IMR-90 (cell line): Measurements from ENCODE around the gene ANGPTL1. TPM values are rescaled to one million over a fixed set of nuclear protein-coding genes. Genes with fewer than 3 reads are reported as not detected.
A peak's percentile ranks its signal among the peaks of the same experiment; 100 is the strongest.

Experiments
- ATAC-seq: fragments of 200-7000 bp; cut with Tn5 transposase; 2 replicates; pipeline ENCODE4 v1.9.1; 2020; ENCODE audit warnings: low read depth, mild to moderate bottlenecking, moderate library complexity
- BruUV-seq: library from RNA; stranded (reverse); fragments of 400-500 nt; replicated peaks from 2 replicates; lab custom pipeline; 2021; lab: Mats Ljungman, UMichigan
- CTCF ChIA-PET: fragments of 300-600 bp; formaldehyde crosslinking; extraction: SDS; loops from one replicate; lab custom pipeline; 2021; ENCODE audit warnings: antibody characterized with exemption; lab: Yijun Ruan, JAX
- POLR2A ChIA-PET: fragments of 300-600 bp; sonication (Branson Sonifier 250); formaldehyde crosslinking; loops from one replicate; lab custom pipeline; 2022; ENCODE audit warnings: antibody characterized with exemption; ENCODE audit not compliant: unreplicated experiment; lab: Charles Lee
- DNase-seq: peaks from one replicate; pipeline ENCODE4 v3.0.0; 2013
- H2AFZ ChIP-seq: replicated peaks from 2 replicates; pipeline ENCODE3; 2013; ENCODE audit warnings: low read length, mild to moderate bottlenecking; ENCODE audit not compliant: poor library complexity
- H2AK5ac ChIP-seq: 2 replicates; pipeline ENCODE4 v1.6.1; 2013; ENCODE audit warnings: low read depth, low read length, inconsistent platforms
- H2AK9ac ChIP-seq: replicated peaks from 2 replicates; pipeline ENCODE3; 2013; ENCODE audit warnings: mild to moderate bottlenecking, low read depth, low read length, moderate library complexity; ENCODE audit not compliant: poor library complexity
- H2BK120ac ChIP-seq: 2 replicates; pipeline ENCODE4 v1.6.1; 2013; ENCODE audit warnings: low read depth, low read length, inconsistent platforms
- H2BK15ac ChIP-seq: 3 replicates; pipeline ENCODE4 v1.6.1; 2013; ENCODE audit warnings: low read depth, low read length, inconsistent platforms
- H2BK20ac ChIP-seq: 2 replicates; pipeline ENCODE4 v1.6.1; 2013; ENCODE audit warnings: low read depth, mild to moderate bottlenecking, inconsistent platforms, low read length, moderate library complexity
- H2BK5ac ChIP-seq: 2 replicates; pipeline ENCODE4 v1.6.1; 2013; ENCODE audit warnings: mild to moderate bottlenecking, low read depth, low read length, inconsistent platforms; ENCODE audit not compliant: poor library complexity, severe bottlenecking
- H3K14ac ChIP-seq: replicated peaks from 2 replicates; pipeline ENCODE4 v1.6.1; 2013; ENCODE audit warnings: low read depth, low read length, inconsistent platforms
- H3K18ac ChIP-seq: 2 replicates; pipeline ENCODE4 v1.6.1; 2013; ENCODE audit warnings: low read depth, low read length, control low read depth
- H3K23ac ChIP-seq: 2 replicates; pipeline ENCODE4 v1.6.1; 2013; ENCODE audit warnings: low read depth, low read length, inconsistent platforms
- H3K27ac ChIP-seq: 2 replicates; pipeline ENCODE4 v1.5.1; 2013; ENCODE audit warnings: mild to moderate bottlenecking, control low read depth, low read length; ENCODE audit not compliant: insufficient read depth
- H3K27me3 ChIP-seq: 2 replicates; pipeline ENCODE4 v1.6.1; 2013; ENCODE audit warnings: low read length; ENCODE audit not compliant: control insufficient read depth, insufficient read depth
- H3K36me3 ChIP-seq: 2 replicates; pipeline ENCODE4 v1.6.1; 2013; ENCODE audit warnings: low read length, mixed read lengths; ENCODE audit not compliant: control insufficient read depth, insufficient read depth
- H3K4ac ChIP-seq: 2 replicates; pipeline ENCODE4 v1.6.1; 2013; ENCODE audit warnings: low read depth, low read length, inconsistent platforms
- H3K4me1 ChIP-seq: 2 replicates; pipeline ENCODE4 v1.6.1; 2013; ENCODE audit warnings: low read length, mixed read lengths; ENCODE audit not compliant: control insufficient read depth, insufficient read depth
- H3K4me2 ChIP-seq: 2 replicates; pipeline ENCODE4 v1.6.1; 2013; ENCODE audit warnings: low read depth, mild to moderate bottlenecking, control low read depth, low read length, moderate library complexity
- H3K4me3 ChIP-seq: 2 replicates; pipeline ENCODE4 v1.5.1; 2013; ENCODE audit warnings: low read depth, mild to moderate bottlenecking, control low read depth, low read length, moderate library complexity; ENCODE audit not compliant: insufficient read depth
- H3K56ac ChIP-seq: 2 replicates; pipeline ENCODE4 v1.6.1; 2013; ENCODE audit warnings: low read length, inconsistent platforms; ENCODE audit not compliant: insufficient read depth; ENCODE audit errors: extremely low read depth
- H3K79me1 ChIP-seq, 2 experiments: 2 replicates each; pipeline ENCODE4 v1.6.1; 2013; ENCODE audit warnings: low read length in 2 of 2, inconsistent platforms in 1 of 2, low read depth in 1 of 2
- H3K9ac ChIP-seq: 2 replicates; pipeline ENCODE4 v1.6.1; 2013; ENCODE audit warnings: low read depth, low read length, control low read depth
- H3K9me1 ChIP-seq: 2 replicates; pipeline ENCODE4 v1.6.1; 2013; ENCODE audit warnings: low read length, inconsistent platforms; ENCODE audit not compliant: insufficient read depth
- H3K9me3 ChIP-seq: 2 replicates; pipeline ENCODE4 v1.6.1; 2013; ENCODE audit warnings: low read length; ENCODE audit not compliant: control insufficient read depth, insufficient read depth
- H4K20me1 ChIP-seq: 2 replicates; pipeline ENCODE4 v1.6.1; 2013; ENCODE audit warnings: low read length, inconsistent platforms; ENCODE audit not compliant: insufficient read depth
- H4K5ac ChIP-seq: 2 replicates; pipeline ENCODE4 v1.6.1; 2013; ENCODE audit warnings: mild to moderate bottlenecking, low read depth, low read length, control low read depth
- H4K8ac ChIP-seq, 2 experiments: 2 replicates each; pipeline ENCODE4 v1.6.1; 2013; ENCODE audit warnings: low read depth in 2 of 2, low read length in 2 of 2, control low read depth in 1 of 2, inconsistent platforms in 1 of 2
- H4K91ac ChIP-seq: 2 replicates; pipeline ENCODE4 v1.6.1; 2013; ENCODE audit warnings: low read depth, low read length, inconsistent platforms; ENCODE audit not compliant: insufficient read depth
- CTCF ChIP-seq: conservative IDR thresholded peaks from 2 replicates; pipeline ENCODE4 v1.5.1; 2012; ENCODE audit warnings: mild to moderate bottlenecking, low read depth, low read length, improper control_type of control experiment
- MAZ ChIP-seq: IDR thresholded peaks from 2 replicates; pipeline ENCODE4 v1.6.1; 2012; ENCODE audit warnings: low read depth, mild to moderate bottlenecking, low read length, improper control_type of control experiment, moderate library complexity, borderline replicate concordance
- RCOR1 ChIP-seq: IDR thresholded peaks from 2 replicates; pipeline ENCODE4 v1.6.1; 2012; ENCODE audit warnings: mild to moderate bottlenecking, low read length, improper control_type of control experiment; ENCODE audit not compliant: insufficient replicate concordance
- RFX5 ChIP-seq: IDR thresholded peaks from 2 replicates; pipeline ENCODE4 v1.8.0; 2012; ENCODE audit warnings: low read depth, mild to moderate bottlenecking, low read length, moderate library complexity
- USF2 ChIP-seq: fragments of 150-350 bp; IDR thresholded peaks from 2 replicates; pipeline ENCODE4 v1.6.1; 2017; ENCODE audit warnings: mild to moderate bottlenecking, antibody characterized with exemption, low read length, low read depth
- WGBS, 2 experiments: methylation state at CpG; one replicate each; pipeline versions ENCODE4 v1.1.5 to v1.1.7; 2013; ENCODE audit warnings: missing lambda C conversion rate in 2 of 2; ENCODE audit not compliant: insufficient read length in 1 of 2; ENCODE audit errors: extremely low coverage in 2 of 2; 5-methylcytosine and 5-hydroxymethylcytosine counted together
- dilution Hi-C: fragments of 300-500 bp; cut with HindIII; formaldehyde crosslinking; loops from one replicate; pipeline ENCODE4 v1.14.3; 2018; ENCODE audit warnings: low sequenced_read_pairs; ENCODE audit not compliant: unreplicated experiment
- in situ Hi-C: fragments of 300-500 bp; cut with MboI; formaldehyde crosslinking; loops from 3 replicates; pipeline ENCODE4 v1.14.3; 2019; ENCODE audit warnings: low sequenced_read_pairs, inconsistent platforms, mixed read lengths
- intact Hi-C: fragments of 100-400 bp; cut with micrococcal nuclease; formaldehyde crosslinking; loops from 2 replicates; pipeline ENCODE4 v1.10.0; 2022
- polyA plus RNA-seq, 3 experiments: library from polyadenylated mRNA; depleted of rRNA; stranded (reverse); fragments of >200 nt; gene quantifications; 2 replicates each; pipeline ENCODE4 v1.2.3, GENCODE V29; 2012; ENCODE audit warnings: low replicate concordance in 1 of 3
- total RNA-seq: library from RNA; depleted of rRNA; stranded (reverse); fragments of >200 nt; gene quantifications from 2 replicates; pipeline ENCODE4 v1.2.3, GENCODE V29; 2012

Gene ANGPTL1
- total and polyA plus RNA-seq, 2 of the 4 experiments (the other 2 are of a cell fraction): under 0.01 to 0.03 TPM

GRCh38 chr1:178908358-178908757 is 37.5 kb upstream of the ANGPTL1 start:
- no peaks in the 10 kb centered on the region for H4K20me1 ChIP-seq
- no peak overlapping the region for H3K18ac ChIP-seq
- no peak overlapping the region for H2BK15ac ChIP-seq
- TF ChIP-seq MAZ: no peak
- no peak for TF ChIP-seq RFX5
- TF ChIP-seq USF2: no peak
- no peak for TF ChIP-seq RCOR1
- no peak for TF ChIP-seq CTCF
- peaks cover 1% of the 10 kb centered on the region; the same call in 1 of the 2 replicates for H3K4me1 ChIP-seq
- no peak overlapping the region for H2BK5ac ChIP-seq
- H3K9ac ChIP-seq: no peak overlapping the region
- H3K36me3 ChIP-seq: peaks cover 11% of the 10 kb centered on the region
- H3K4me2 ChIP-seq: no peak overlapping the region
- H3K27ac ChIP-seq: no peak overlapping the region
- H3K9me1 ChIP-seq: no peaks in the 10 kb centered on the region
- H3K56ac ChIP-seq: no peak overlapping the region
- no peak overlapping the region for H4K5ac ChIP-seq
- no peak overlapping the region for H3K4ac ChIP-seq
- intact Hi-C loops (loop anchor here (10.0 kb wide), 1 partner anchor 364 kb away; no protein-coding TSS in a partner anchor), in situ Hi-C loops (no loop called here), dilution Hi-C loops (no loop called here)
- H2BK20ac ChIP-seq: no peak overlapping the region
- H3K23ac ChIP-seq: no peak overlapping the region
- BruUV-seq: no TSS peak
- peaks cover 2 to 4% of the 10 kb centered on the region in 2 experiments; a peak in 1 of 4 replicates for H3K79me1 ChIP-seq
- no peak overlapping the region for H3K4me3 ChIP-seq
- peak; percentile 78 for ATAC-seq
- no peaks in the 10 kb centered on the region for H3K27me3 ChIP-seq
- no CpG with 5 or more reads among the region's 1 CpG for WGBS, 2 experiments
- POLR2A ChIA-PET: no interaction called here
- peak; percentile 58 for DNase-seq
- no peak overlapping the region for H4K8ac ChIP-seq
- CTCF ChIA-PET: no interaction called here
- H2AK5ac ChIP-seq: no peak overlapping the region
- H4K91ac ChIP-seq: no peak overlapping the region
- H2BK120ac ChIP-seq: no peak overlapping the region
- H3K9me3 ChIP-seq: no peaks in the 10 kb centered on the region
- no peak overlapping the region for H2AK9ac ChIP-seq
- no peak overlapping the region for H2AFZ ChIP-seq
- no peak overlapping the region for H3K14ac ChIP-seq
